Testis (tissue), 2 donors: ENCODE data around the gene ADRB2.

Experiments used
- CTCF ChIP-seq, 3 experiments: fragments of 450-650 bp in 2 of 3; fragments of 200-600 bp in 1 of 3; sonication (generic) in 1 of 3; IDR thresholded peaks; one replicate each; pipeline ENCODE4 v1.5.1; 2016 to 2019; ENCODE audit warnings: antibody characterized with exemption in 3 of 3, mild to moderate bottlenecking in 2 of 3, moderate library complexity in 1 of 3
- POLR2A ChIP-seq: fragments of 450-650 bp; IDR thresholded peaks from one replicate; pipeline ENCODE4 v1.6.1; 2017; ENCODE audit warnings: antibody characterized with exemption, mild to moderate bottlenecking, moderate library complexity

GRCh38 chr5:148853868-148854267, 27.5 kb downstream of the ADRB2 start:
- TF ChIP-seq POLR2A = no peak
- TF ChIP-seq CTCF (IDR thresholded peaks at IDR 0.05) = no peak
